Measurements from ENCODE around the gene ARL1.

ARL1 gene

DNA sequence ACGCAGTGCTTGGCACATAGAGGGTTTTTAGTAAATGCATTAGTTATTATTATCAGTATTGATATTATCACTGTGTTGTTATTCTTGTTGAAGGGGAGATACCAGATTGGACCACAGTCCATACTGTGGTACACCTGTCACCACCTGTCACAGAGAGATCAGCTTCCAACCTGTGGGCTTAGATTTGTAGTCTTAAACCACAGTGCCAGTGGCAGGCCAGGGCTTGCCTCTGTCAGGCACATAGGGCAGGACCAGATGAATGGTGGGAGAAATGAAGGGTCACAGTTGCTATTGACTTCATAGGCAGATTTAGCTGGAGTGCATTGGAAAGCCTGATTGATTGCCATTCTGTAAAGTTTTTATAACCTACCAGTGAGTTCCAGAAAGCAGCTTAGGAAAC is 35.1 kb downstream of the ARL1 start:
- TF ChIP-seq, protein P1, sequence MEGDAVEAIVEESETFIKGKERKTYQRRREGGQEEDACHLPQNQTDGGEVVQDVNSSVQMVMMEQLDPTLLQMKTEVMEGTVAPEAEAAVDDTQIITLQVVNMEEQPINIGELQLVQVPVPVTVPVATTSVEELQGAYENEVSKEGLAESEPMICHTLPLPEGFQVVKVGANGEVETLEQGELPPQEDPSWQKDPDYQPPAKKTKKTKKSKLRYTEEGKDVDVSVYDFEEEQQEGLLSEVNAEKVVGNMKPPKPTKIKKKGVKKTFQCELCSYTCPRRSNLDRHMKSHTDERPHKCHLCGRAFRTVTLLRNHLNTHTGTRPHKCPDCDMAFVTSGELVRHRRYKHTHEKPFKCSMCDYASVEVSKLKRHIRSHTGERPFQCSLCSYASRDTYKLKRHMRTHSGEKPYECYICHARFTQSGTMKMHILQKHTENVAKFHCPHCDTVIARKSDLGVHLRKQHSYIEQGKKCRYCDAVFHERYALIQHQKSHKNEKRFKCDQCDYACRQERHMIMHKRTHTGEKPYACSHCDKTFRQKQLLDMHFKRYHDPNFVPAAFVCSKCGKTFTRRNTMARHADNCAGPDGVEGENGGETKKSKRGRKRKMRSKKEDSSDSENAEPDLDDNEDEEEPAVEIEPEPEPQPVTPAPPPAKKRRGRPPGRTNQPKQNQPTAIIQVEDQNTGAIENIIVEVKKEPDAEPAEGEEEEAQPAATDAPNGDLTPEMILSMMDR (conservative IDR thresholded peaks at IDR 0.05; ENCODE audit: low read length): no peak
- TF ChIP-seq EZH2phosphoT487 (IDR thresholded peaks at IDR 0.05; ENCODE audit: borderline replicate concordance): no peak
- no peak overlapping the region for H2AFZ ChIP-seq (ENCODE audit: low read length)
- no peak overlapping the region for H3K4me3 ChIP-seq (ENCODE audit: low read length, poor library complexity, severe bottlenecking)
- H3K9me2 ChIP-seq (replicated peaks; ENCODE audit: low read depth, low read length): no peaks in the 10 kb centered on the region
- H3K36me3 ChIP-seq (ENCODE audit: insufficient read depth, low read length): peaks cover 48% of the 10 kb centered on the region; the same call in 1 of the 2 replicates
- no peaks in the 10 kb centered on the region for H3K9me3 ChIP-seq (ENCODE audit: insufficient read depth, low read depth, low read length)
- H3K79me2 ChIP-seq (ENCODE audit: insufficient read depth, low read length): no peaks in the 10 kb centered on the region
- no peak overlapping the region for H3K4me2 ChIP-seq (ENCODE audit: low read depth, low read length, poor library complexity, severe bottlenecking)
- H3F3A ChIP-seq (ENCODE audit: low read depth): no peaks in the 10 kb centered on the region
- no peak overlapping the region for H3K9ac ChIP-seq (ENCODE audit: low read depth, low read length, poor library complexity, severe bottlenecking)
- H3K4me1 ChIP-seq (ENCODE audit: insufficient read depth, low read length, poor library complexity, severe bottlenecking): no peaks in the 10 kb centered on the region
- H3K27me3 ChIP-seq (ENCODE audit: insufficient read depth, low read length, poor library complexity, severe bottlenecking): no peaks in the 10 kb centered on the region
- H4K20me1 ChIP-seq (ENCODE audit: insufficient read depth, low read length, poor library complexity, severe bottlenecking): no peaks in the 10 kb centered on the region

DNA sequence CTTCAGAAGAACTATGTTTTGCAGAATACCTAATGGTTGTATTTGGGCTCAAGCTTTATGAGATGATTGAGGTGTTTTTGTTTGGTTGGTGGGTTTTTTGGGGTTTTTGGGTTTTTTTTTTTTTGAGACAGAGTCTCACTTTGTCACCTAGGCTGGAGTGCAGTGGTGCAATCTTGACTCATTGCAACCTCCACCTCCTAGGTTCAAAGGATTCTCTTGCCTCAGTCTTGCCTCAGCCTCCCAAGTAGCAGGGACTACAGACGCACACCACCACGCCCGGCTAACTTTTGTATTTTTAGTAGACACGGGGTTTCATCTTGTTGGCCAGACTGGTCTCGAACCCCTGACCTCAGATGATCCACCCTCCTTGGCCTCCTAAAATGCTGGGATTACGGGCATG is 39.6 kb downstream of the ARL1 start:
- TF ChIP-seq, protein P1 (conservative IDR thresholded peaks at IDR 0.05; ENCODE audit: low read length): no peak
- TF ChIP-seq EZH2phosphoT487 (IDR thresholded peaks at IDR 0.05; ENCODE audit: borderline replicate concordance): no peak
- Histone ChIP-seq H3K79me2 (ENCODE audit: insufficient read depth, low read length) (no peaks in the 10 kb centered on the region), H2AFZ (ENCODE audit: low read length) (no peak overlapping the region), H3K9me2 (replicated peaks; ENCODE audit: low read depth, low read length) (no peaks in the 10 kb centered on the region), H3K4me2 (ENCODE audit: low read depth, low read length, poor library complexity, severe bottlenecking) (no peak overlapping the region), H3K36me3 (ENCODE audit: insufficient read depth, low read length) (peaks cover 44% of the 10 kb centered on the region; the same call in 1 of the 2 replicates), H3K9me3 (ENCODE audit: insufficient read depth, low read depth, low read length) (no peaks in the 10 kb centered on the region), H3K27me3 (ENCODE audit: insufficient read depth, low read length, poor library complexity, severe bottlenecking) (no peaks in the 10 kb centered on the region), H4K20me1 (ENCODE audit: insufficient read depth, low read length, poor library complexity, severe bottlenecking) (no peaks in the 10 kb centered on the region), H3F3A (ENCODE audit: low read depth) (no peaks in the 10 kb centered on the region), H3K4me1 (ENCODE audit: insufficient read depth, low read length, poor library complexity, severe bottlenecking) (no peaks in the 10 kb centered on the region), H3K4me3 (ENCODE audit: low read length, poor library complexity, severe bottlenecking) (no peak overlapping the region), H3K9ac (ENCODE audit: low read depth, low read length, poor library complexity, severe bottlenecking) (no peak overlapping the region)

DNA sequence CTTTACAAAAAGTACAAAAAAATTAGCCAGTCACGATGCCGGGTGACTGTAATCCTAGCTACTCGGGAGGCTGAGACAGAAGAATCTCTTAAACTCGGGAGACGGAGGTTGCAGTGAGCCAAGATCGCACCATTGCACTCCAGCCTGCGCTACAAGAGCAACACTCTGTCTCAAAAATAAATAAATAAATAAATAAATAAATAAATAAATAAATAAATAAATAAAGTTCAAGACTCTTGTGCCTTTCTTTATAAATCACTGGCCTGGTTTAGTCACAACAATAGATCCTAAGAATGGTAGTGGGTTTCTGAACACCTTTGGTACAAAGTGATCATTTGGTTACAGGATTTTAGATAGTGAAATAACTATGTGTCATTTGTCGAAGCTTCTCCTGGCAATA is 46.1 kb downstream of the ARL1 start:
- no peak for TF ChIP-seq EZH2phosphoT487 (IDR thresholded peaks at IDR 0.05; ENCODE audit: borderline replicate concordance)
- TF ChIP-seq, protein P1 (conservative IDR thresholded peaks at IDR 0.05; ENCODE audit: low read length): no peak
- Histone ChIP-seq H3K4me1 (ENCODE audit: insufficient read depth, low read length, poor library complexity, severe bottlenecking) (no peaks in the 10 kb centered on the region), H3K27me3 (ENCODE audit: insufficient read depth, low read length, poor library complexity, severe bottlenecking) (no peaks in the 10 kb centered on the region), H3K9me2 (replicated peaks; ENCODE audit: low read depth, low read length) (no peaks in the 10 kb centered on the region), H3K4me2 (ENCODE audit: low read depth, low read length, poor library complexity, severe bottlenecking) (no peak overlapping the region), H4K20me1 (ENCODE audit: insufficient read depth, low read length, poor library complexity, severe bottlenecking) (no peaks in the 10 kb centered on the region), H2AFZ (ENCODE audit: low read length) (no peak overlapping the region), H3K9ac (ENCODE audit: low read depth, low read length, poor library complexity, severe bottlenecking) (no peak overlapping the region), H3K9me3 (ENCODE audit: insufficient read depth, low read depth, low read length) (no peaks in the 10 kb centered on the region), H3K4me3 (ENCODE audit: low read length, poor library complexity, severe bottlenecking) (no peak overlapping the region), H3K79me2 (ENCODE audit: insufficient read depth, low read length) (no peaks in the 10 kb centered on the region), H3K36me3 (ENCODE audit: insufficient read depth, low read length) (peaks cover 19% of the 10 kb centered on the region; the same call in 1 of the 2 replicates), H3F3A (ENCODE audit: low read depth) (no peaks in the 10 kb centered on the region)
